Measurements from ENCODE around the gene ZNF80.

The ZNF80 gene

DNA sequence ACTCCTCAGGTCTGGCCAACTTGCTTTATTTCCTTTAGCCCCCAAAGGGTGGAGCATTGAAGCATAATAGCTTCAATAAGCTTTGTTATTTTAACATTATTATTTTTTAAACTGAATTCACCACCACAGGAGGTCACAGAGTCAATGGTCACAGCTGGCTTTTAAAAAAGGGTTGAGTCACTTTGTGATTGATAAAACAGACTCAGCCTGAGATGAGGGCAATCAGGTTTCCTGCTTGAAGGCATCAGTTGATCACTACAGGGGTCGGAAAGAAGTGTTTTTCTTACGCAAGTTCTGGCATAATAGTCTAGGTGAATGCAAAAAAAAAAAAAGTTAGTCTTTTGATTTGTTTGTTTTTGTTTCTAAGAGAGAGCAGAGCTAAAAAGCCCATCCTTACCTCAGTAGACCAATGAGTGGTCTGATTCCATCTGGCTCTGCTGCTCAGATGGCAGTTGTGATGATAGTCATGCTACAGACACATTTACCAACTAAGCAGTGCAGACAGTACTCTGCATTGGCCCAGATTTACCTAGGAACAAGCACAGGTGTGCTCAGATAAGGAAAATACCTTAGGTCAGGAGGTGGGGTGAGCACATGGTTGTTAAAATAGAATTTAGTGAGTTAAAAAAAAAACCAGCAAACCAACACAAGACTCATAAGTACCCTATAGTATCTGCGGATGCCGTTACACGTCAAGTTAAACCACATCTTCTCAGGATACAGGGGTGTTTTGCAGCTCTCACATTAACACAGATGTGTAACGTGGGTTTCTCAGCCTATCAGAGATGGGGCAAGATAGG, 22.6 kb downstream of the ZNF80 start:
- in situ Hi-C loops (cut with HindIII; ENCODE audit: low sequenced_read_pairs), result no loop called here
- TF ChIP-seq, protein P1, sequence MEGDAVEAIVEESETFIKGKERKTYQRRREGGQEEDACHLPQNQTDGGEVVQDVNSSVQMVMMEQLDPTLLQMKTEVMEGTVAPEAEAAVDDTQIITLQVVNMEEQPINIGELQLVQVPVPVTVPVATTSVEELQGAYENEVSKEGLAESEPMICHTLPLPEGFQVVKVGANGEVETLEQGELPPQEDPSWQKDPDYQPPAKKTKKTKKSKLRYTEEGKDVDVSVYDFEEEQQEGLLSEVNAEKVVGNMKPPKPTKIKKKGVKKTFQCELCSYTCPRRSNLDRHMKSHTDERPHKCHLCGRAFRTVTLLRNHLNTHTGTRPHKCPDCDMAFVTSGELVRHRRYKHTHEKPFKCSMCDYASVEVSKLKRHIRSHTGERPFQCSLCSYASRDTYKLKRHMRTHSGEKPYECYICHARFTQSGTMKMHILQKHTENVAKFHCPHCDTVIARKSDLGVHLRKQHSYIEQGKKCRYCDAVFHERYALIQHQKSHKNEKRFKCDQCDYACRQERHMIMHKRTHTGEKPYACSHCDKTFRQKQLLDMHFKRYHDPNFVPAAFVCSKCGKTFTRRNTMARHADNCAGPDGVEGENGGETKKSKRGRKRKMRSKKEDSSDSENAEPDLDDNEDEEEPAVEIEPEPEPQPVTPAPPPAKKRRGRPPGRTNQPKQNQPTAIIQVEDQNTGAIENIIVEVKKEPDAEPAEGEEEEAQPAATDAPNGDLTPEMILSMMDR (IDR thresholded peaks at IDR 0.05; ENCODE audit: low read depth, low read length), result no peak
- DNase-seq (ENCODE audit: low read depth, low spot score), result peak; percentile 81
- H3K4me3 ChIP-seq (ENCODE audit: low read depth, low read length), result peak overlapping the region; percentile 2

- in situ Hi-C loops (cut with HindIII; ENCODE audit: low sequenced_read_pairs), result no loop called here
- DNase-seq (ENCODE audit: low read depth, low spot score), result peak; percentile 84
- TF ChIP-seq, protein P1 (IDR thresholded peaks at IDR 0.05; ENCODE audit: low read depth, low read length), result no peak
- peak overlapping the region; percentile 2 for H3K4me3 ChIP-seq (ENCODE audit: low read depth, low read length)
These were observed 23.5 kb downstream of the ZNF80 start for GRCh38 chr3:114213627-114214541.

DNA sequence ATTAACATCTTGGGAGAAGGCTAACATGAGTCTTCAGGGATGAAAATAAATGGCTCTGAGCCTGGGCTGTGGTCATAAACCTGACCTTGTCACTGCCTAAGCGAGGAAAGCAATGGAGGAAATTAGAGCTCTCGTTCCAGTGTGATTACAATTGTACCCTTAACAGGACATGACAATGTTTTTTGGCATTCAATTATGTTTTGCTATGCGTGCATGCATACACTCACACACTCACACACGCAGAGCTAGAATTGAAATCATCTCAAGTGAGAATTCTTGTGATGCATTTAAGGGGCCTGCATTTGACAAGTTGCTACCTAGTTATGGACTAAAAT, 24.1 kb downstream of the ZNF80 start:
- peak; percentile 45 for DNase-seq (ENCODE audit: low read depth, low spot score)
- in situ Hi-C loops (cut with HindIII; ENCODE audit: low sequenced_read_pairs), result no loop called here
- H3K4me3 ChIP-seq (ENCODE audit: low read depth, low read length), result no peak overlapping the region
- TF ChIP-seq, protein P1 (IDR thresholded peaks at IDR 0.05; ENCODE audit: low read depth, low read length), result no peak

DNA sequence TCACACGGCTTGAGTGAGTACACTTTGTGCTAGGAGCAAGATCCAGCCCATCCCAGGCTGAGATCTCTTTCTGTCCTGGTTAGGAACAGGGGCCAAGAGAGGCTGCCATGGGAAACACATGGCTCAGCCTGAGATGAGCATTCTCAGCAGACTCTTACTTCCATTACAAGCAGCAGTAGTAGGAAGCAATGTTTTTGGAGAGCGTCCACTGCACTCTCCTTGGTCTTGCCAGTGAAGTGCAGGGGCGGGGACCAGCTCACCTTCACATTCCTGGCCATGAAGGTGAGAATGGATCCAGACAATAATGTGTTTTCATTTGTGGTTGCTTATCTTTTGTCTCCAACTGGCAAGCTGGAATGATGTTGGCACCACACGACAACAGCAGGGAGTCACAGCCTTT, 24.7 kb downstream of the ZNF80 start:
- TF ChIP-seq, protein P1 (IDR thresholded peaks at IDR 0.05; ENCODE audit: low read depth, low read length), result no peak
- DNase-seq (ENCODE audit: low read depth, low spot score), result no peak
- in situ Hi-C loops (cut with HindIII; ENCODE audit: low sequenced_read_pairs), result no loop called here
- no peak overlapping the region for H3K4me3 ChIP-seq (ENCODE audit: low read depth, low read length)

DNA sequence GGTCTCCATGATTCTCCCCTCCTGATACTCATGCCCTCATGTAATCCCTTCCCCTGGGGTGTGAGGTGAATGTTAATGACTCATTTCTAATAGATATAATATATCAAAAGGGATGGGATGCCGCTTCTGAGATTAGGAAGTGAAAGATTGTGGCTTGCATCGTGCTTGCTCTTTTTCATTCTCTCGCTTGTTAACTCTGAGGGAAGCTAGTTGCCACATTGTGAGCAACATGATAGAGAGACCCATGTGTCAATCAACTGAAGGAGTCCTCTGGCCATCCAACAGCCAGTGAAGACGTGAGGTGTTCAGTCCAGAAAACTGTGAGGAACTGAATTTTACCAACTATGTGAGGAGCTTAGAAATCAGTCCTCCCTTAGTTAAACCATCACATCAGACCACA, 29.6 kb downstream of the ZNF80 start:
- TF ChIP-seq, protein P1 (IDR thresholded peaks at IDR 0.05; ENCODE audit: low read depth, low read length), result no peak
- in situ Hi-C loops (cut with HindIII; ENCODE audit: low sequenced_read_pairs), result no loop called here
- no peak overlapping the region for H3K4me3 ChIP-seq (ENCODE audit: low read depth, low read length)
- no peak for DNase-seq (ENCODE audit: low read depth, low spot score)

DNA sequence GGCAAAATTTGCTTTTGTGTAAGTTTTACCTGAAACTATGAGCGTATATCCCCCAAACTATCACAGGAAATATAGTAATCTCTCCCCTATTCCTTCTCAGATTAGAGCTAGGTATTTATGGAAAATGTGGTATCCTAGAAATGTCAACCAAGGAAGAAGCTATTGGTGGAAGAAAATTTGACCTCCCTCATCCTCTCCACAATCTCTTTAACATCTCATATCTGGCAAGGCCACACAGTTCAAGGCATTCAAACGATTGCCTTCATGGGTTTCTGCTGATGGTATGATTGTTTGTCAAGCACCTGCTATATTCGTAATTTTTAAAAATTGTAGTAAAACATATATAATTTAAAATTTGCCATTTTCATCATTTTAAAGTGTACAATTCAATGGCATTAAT, 31.0 kb downstream of the ZNF80 start:
- DNase-seq (ENCODE audit: low read depth, low spot score), result no peak
- H3K4me3 ChIP-seq (ENCODE audit: low read depth, low read length), result no peak overlapping the region
- in situ Hi-C loops (cut with HindIII; ENCODE audit: low sequenced_read_pairs), result no loop called here

More for the DNA sequence above, 31.0 kb downstream of the ZNF80 start:
- TF ChIP-seq, protein P1 (IDR thresholded peaks at IDR 0.05; ENCODE audit: low read depth, low read length), result no peak
